Endothelial cell of umbilical vein (primary cell): ENCODE data around the gene SMAP1. TPM values are rescaled to one million over a fixed set of nuclear protein-coding genes. Genes with fewer than 3 reads are reported as not detected.

Experiments
- BruUV-seq: library from RNA; stranded (reverse); fragments of 400-500 nt; replicated peaks from 2 replicates; lab custom pipeline; 2021; lab: Mats Ljungman, UMichigan
- CTCF ChIA-PET: fragments of 300-600, 350-600 bp; sonication (Branson Sonifier 250); formaldehyde crosslinking; loops from one replicate; lab custom pipeline; 2021; ENCODE audit warnings: antibody characterized with exemption, inconsistent platforms; lab: Charles Lee
- POLR2A ChIA-PET: fragments of 300-600, 350-600 bp; sonication (Branson Sonifier 250); formaldehyde crosslinking; loops from one replicate; lab custom pipeline; 2021; ENCODE audit warnings: antibody characterized with exemption, inconsistent platforms; lab: Charles Lee
- DNase-seq: peaks from one replicate; pipeline ENCODE4 v3.0.0-alpha.2; 2011; ENCODE audit warnings: low read depth, low spot score
- FAIRE-seq: peaks from 2 replicates; lab custom pipeline; 2011; peaks lifted over from hg19 to GRCh38; lab: Jason Lieb, UNC
- H2AFZ ChIP-seq: 2 replicates; pipeline ENCODE4 v1.6.0; 2012; ENCODE audit warnings: low read depth, low read length, control low read depth, inconsistent platforms
- H3K27ac ChIP-seq: 2 replicates; pipeline ENCODE4 v1.5.1; 2011; ENCODE audit warnings: low read depth, mild to moderate bottlenecking, control low read depth, low read length, moderate library complexity; ENCODE audit not compliant: insufficient read depth
- H3K27me3 ChIP-seq, 2 experiments: 2 replicates each; pipeline versions ENCODE4 v1.6.0 to v1.6.1; 2011; ENCODE audit warnings: low read length in 2 of 2, mixed read lengths in 1 of 2; ENCODE audit not compliant: control insufficient read depth in 2 of 2, insufficient read depth in 2 of 2
- H3K36me3 ChIP-seq, 2 experiments: 2 replicates in 1 of 2; 3 replicates in 1 of 2; pipeline ENCODE4 v1.5.1; 2011; ENCODE audit warnings: low read length in 2 of 2, mild to moderate bottlenecking in 1 of 2, moderate library complexity in 1 of 2; ENCODE audit not compliant: control insufficient read depth in 2 of 2, insufficient read depth in 2 of 2; ENCODE audit errors: extremely low read depth in 1 of 2
- H3K4me1 ChIP-seq: 3 replicates; pipeline ENCODE4 v1.5.1; 2011; ENCODE audit warnings: mild to moderate bottlenecking, low read length; ENCODE audit not compliant: control insufficient read depth, insufficient read depth; ENCODE audit errors: extremely low read depth
- H3K4me2 ChIP-seq: 2 replicates; pipeline ENCODE4 v1.6.1; 2011; ENCODE audit warnings: low read length, control low read depth, mixed read lengths; ENCODE audit not compliant: insufficient read depth
- H3K4me3 ChIP-seq, 3 experiments: fragments of 200-600 bp in 1 of 3; sonication (generic), shearing (Covaris generic) in 1 of 3; replicated peaks in 1 of 3; 2 replicates each; pipeline ENCODE4 v1.5.1; 2011 to 2016; ENCODE audit warnings: control low read depth in 3 of 3, low read length in 3 of 3, mild to moderate bottlenecking in 2 of 3, inconsistent platforms in 1 of 3, low read depth in 1 of 3, moderate library complexity in 1 of 3; ENCODE audit not compliant: insufficient read depth in 1 of 3
- H3K79me2 ChIP-seq: 2 replicates; pipeline ENCODE4 v1.6.0; 2012; ENCODE audit warnings: low read length, inconsistent platforms; ENCODE audit not compliant: control insufficient read depth, insufficient read depth
- H3K9ac ChIP-seq: replicated peaks from 2 replicates; pipeline ENCODE3; 2011; ENCODE audit warnings: low read length, control low read depth; ENCODE audit not compliant: insufficient read depth; ENCODE audit errors: extremely low read depth
- H3K9me1 ChIP-seq: replicated peaks from 3 replicates; pipeline ENCODE4 v1.6.0; 2011; ENCODE audit warnings: mild to moderate bottlenecking, low read length; ENCODE audit not compliant: control insufficient read depth, insufficient read depth; ENCODE audit errors: extremely low read depth
- H3K9me3 ChIP-seq: replicated peaks from 2 replicates; pipeline ENCODE4 v1.5.1; 2012; ENCODE audit warnings: low read length, inconsistent platforms; ENCODE audit not compliant: control insufficient read depth, insufficient read depth
- H4K20me1 ChIP-seq: replicated peaks from 2 replicates; pipeline ENCODE3; 2011; ENCODE audit warnings: mild to moderate bottlenecking, low read length; ENCODE audit not compliant: control insufficient read depth, insufficient read depth; ENCODE audit errors: extremely low read depth
- JUN ChIP-seq: IDR thresholded peaks from 2 replicates; pipeline ENCODE4 v1.6.1; 2011; ENCODE audit warnings: borderline replicate concordance, low read depth; ENCODE audit not compliant: insufficient read length, insufficient read depth
- POLR2A ChIP-seq: IDR thresholded peaks from 2 replicates; pipeline ENCODE4 v1.6.1; 2012; ENCODE audit warnings: low read depth, mild to moderate bottlenecking, control low read depth, low read length
- POLR2AphosphoS5 ChIP-seq: IDR thresholded peaks from 2 replicates; pipeline ENCODE4 v1.6.1; 2012; ENCODE audit warnings: low read depth, mild to moderate bottlenecking, control low read depth, low read length, moderate library complexity; ENCODE audit not compliant: insufficient read depth
- dilution Hi-C: fragments of 300-500 bp; cut with MboI; formaldehyde crosslinking; loops from one replicate; pipeline ENCODE4 v1.15.0; 2019; ENCODE audit warnings: low sequenced_read_pairs; ENCODE audit not compliant: extremely low pct_ligation_motif_present
- intact Hi-C: fragments of 100-400 bp; cut with micrococcal nuclease; formaldehyde crosslinking; loops from one replicate; pipeline ENCODE4 v1.10.0; 2022
- polyA plus RNA-seq, 4 experiments: library from polyadenylated mRNA; depleted of rRNA in 3 of 4; stranded (reverse) in 3 of 4; unstranded in 1 of 4; fragments of >200 nt; gene quantifications; 2 replicates each; pipeline versions ENCODE4 v1.2.1 to v1.2.3, GENCODE V29; 2011 to 2012; ENCODE audit warnings: missing spikeins in 1 of 4
- total RNA-seq: library from RNA; stranded (reverse); gene quantifications from 2 replicates; pipeline ENCODE4 v1.2.3, GENCODE V29; 2021
- TF ChIP-seq, protein P1 (sequence below): IDR thresholded peaks from 2 replicates; pipeline ENCODE4 v1.6.1; 2011; ENCODE audit not compliant: insufficient read depth, insufficient read length
- TF ChIP-seq, protein P2 (sequence below), 2 donors: IDR thresholded peaks; 1 replicate in 1 of 2; 2 replicates in 1 of 2; pipeline ENCODE4 v1.5.1; 2011; ENCODE audit warnings: low read length in 2 of 2, mild to moderate bottlenecking in 2 of 2, moderate library complexity in 2 of 2, control low read depth in 1 of 2, inconsistent platforms in 1 of 2, low read depth in 1 of 2; ENCODE audit not compliant: insufficient read depth in 1 of 2; ENCODE audit errors: extremely low read depth in 1 of 2

The SMAP1 gene
- total and polyA plus RNA-seq, 2 donors (not counting 3 experiments of a cell fraction or from before 2014, with no cell fraction given), result 14.6 to 24.6 TPM

DNA sequence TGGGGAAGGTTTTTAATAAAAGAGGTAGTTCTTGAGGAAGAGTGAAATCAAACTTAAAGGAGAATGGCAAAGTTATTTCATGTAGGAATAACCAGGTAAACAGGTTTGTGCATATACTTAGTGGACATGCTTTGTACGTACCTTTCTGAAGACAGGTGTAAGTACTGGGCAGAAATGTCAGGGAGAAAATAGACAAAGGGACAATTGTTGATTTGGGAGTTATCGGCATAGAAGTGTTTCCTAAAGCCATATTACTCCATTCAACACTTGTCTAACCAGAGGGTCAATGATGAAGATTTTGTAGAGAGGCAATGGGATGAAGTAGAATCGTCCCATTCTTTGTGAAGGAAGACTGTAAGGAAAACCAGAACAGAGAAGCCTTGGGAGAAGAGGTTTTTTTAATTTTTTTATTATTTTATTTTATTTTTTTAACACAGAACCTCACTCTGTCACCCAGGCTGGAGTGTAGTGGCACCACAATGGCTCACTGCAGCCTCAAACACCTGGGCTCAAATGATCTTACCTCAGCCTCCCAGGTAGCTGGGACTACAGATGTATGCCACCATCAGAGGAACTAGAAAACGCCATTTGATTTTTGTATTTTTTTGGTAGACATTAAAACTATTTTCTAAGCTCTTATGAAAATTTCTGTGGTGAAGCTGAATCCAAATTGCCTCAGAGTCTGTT lies 18.0 kb downstream of the SMAP1 start:
- no peak overlapping the region for H3K4me3 ChIP-seq
- no peaks in the 10 kb centered on the region for H3K36me3 ChIP-seq
- CTCF ChIA-PET, result interaction anchor here (0.8 to 3.9 kb wide), 22 partner anchors 13 to 464 kb away, joined by 3 to 96 read pairs (median 8); partner anchors contain the start of genes SDHAF4 and SMAP1
- DNase-seq (no peak), FAIRE-seq (no peak)
- H3K9ac ChIP-seq, result no peak overlapping the region
- intact Hi-C loops (loop anchor here (1.0 to 5.0 kb wide), 7 partner anchors 17 to 463 kb away; partner anchors contain the start of gene FAM135A), dilution Hi-C loops (no loop called here)
- H3K9me3 ChIP-seq, result no peaks in the 10 kb centered on the region
- H3K9me1 ChIP-seq, result no peaks in the 10 kb centered on the region
- no peak for TF ChIP-seq JUN
- TF ChIP-seq POLR2A, result no peak
- no peak for TF ChIP-seq POLR2AphosphoS5
- POLR2A ChIA-PET, result no interaction called here
- no peak overlapping the region for H3K4me2 ChIP-seq
- peaks cover 2% of the 10 kb centered on the region for H4K20me1 ChIP-seq
- BruUV-seq, result no TSS peak
- H2AFZ ChIP-seq, result no peak overlapping the region
- no peaks in the 10 kb centered on the region for H3K4me1 ChIP-seq
- H3K27me3 ChIP-seq, result no peaks in the 10 kb centered on the region
- no peak overlapping the region for H3K27ac ChIP-seq
- H3K79me2 ChIP-seq, result peaks cover 38% of the 10 kb centered on the region

DNA sequence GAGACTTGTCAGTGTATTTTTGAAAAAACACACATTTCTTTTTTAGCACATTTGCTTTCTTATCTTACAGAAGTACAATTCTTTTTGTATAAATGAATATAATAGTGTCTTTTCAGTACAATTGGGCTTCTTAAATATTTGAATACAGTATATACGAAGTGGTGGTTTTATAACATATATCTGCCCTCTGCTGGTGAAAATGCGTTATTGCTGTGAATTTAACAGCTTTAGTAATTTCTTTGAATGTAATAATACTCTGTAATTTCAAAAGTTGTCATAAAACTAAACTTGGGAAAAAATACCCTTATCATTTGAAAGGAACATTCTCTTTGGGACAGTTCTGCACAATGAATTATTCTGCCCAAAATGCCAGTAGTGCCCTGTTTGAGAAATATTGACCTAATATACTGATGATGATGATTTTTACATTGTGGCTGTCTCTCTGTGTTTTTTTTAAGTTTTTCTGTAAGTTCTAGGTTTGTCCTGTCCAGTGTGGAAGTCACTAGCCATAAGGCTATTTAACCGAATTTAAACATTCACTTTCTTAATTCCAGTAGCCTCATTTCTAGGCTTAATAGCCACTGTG lies 19.0 kb downstream of the SMAP1 start:
- DNase-seq (peak; percentile 59), FAIRE-seq (peak; percentile 59)
- Histone ChIP-seq H3K36me3 (no peaks in the 10 kb centered on the region), H3K9me3 (no peaks in the 10 kb centered on the region), H3K9ac (no peak overlapping the region), H3K27ac (no peak overlapping the region), H3K4me3 (no peak overlapping the region), H3K4me1 (no peaks in the 10 kb centered on the region), H4K20me1 (peaks cover 7% of the 10 kb centered on the region), H3K9me1 (no peaks in the 10 kb centered on the region), H3K4me2 (no peak overlapping the region), H3K27me3 (no peaks in the 10 kb centered on the region), H3K79me2 (peaks cover 34% of the 10 kb centered on the region), H2AFZ (no peak overlapping the region)
- dilution Hi-C loops, result no loop called here
- no TSS peak for BruUV-seq
- TF ChIP-seq, protein P1, sequence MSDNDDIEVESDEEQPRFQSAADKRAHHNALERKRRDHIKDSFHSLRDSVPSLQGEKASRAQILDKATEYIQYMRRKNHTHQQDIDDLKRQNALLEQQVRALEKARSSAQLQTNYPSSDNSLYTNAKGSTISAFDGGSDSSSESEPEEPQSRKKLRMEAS, result no peak
- TF ChIP-seq, protein P2, sequence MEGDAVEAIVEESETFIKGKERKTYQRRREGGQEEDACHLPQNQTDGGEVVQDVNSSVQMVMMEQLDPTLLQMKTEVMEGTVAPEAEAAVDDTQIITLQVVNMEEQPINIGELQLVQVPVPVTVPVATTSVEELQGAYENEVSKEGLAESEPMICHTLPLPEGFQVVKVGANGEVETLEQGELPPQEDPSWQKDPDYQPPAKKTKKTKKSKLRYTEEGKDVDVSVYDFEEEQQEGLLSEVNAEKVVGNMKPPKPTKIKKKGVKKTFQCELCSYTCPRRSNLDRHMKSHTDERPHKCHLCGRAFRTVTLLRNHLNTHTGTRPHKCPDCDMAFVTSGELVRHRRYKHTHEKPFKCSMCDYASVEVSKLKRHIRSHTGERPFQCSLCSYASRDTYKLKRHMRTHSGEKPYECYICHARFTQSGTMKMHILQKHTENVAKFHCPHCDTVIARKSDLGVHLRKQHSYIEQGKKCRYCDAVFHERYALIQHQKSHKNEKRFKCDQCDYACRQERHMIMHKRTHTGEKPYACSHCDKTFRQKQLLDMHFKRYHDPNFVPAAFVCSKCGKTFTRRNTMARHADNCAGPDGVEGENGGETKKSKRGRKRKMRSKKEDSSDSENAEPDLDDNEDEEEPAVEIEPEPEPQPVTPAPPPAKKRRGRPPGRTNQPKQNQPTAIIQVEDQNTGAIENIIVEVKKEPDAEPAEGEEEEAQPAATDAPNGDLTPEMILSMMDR (IDR thresholded peaks at IDR 0.05; ENCODE audit: extremely low read depth in 1 of 2, insufficient read depth in 1 of 2, low read depth in 1 of 2, low read length in 2 of 2), result peak; percentile 38 to 41
- intact Hi-C loops, result loop anchor here (1.0 to 5.0 kb wide), 7 partner anchors 18 to 464 kb away; partner anchors contain the start of gene FAM135A
- POLR2A ChIA-PET, result no interaction called here
- CTCF ChIA-PET, result interaction anchor here (0.6 to 3.9 kb wide), 55 partner anchors 9 to 1296 kb away, joined by 3 to 96 read pairs (median 4); partner anchors contain the start of genes FAM135A, SDHAF4 and SMAP1
